ENCODE results near the gene DUSP2. TPM values are rescaled to one million over a fixed set of nuclear protein-coding genes. Genes with fewer than 3 reads are reported as not detected.
A peak's percentile ranks its signal among the peaks of the same experiment; 100 is the strongest.

The DUSP2 gene
- total RNA-seq, 2 donors from 2014 or later, result 202 to 218 TPM

DNA sequence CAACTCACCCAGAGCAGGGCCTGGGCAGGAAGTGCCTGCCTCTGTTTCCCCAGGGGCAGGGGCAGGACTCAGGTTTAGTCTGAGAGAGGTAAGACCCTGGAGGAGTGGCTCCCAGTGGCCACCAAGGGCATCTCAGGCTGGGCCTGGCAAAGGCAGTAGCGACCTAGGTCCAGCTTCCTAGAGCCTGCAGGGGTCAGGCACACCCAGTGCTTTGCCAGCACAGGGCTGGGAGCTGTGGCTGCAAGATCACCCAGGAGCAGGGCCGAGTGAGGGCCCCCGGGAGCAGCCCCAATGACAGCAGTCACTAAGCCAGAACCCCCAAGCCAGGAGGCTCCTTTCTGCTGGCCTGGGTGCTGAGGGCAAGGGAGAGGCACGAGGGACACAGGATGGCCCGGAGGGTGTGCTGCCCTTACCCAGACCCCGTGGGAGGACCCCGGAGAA, 8.8 kb upstream of the DUSP2 start:
- no peak for DNase-seq (ENCODE audit: low spot score in 2 of 2)
- no peaks in the 10 kb centered on the region for H3K36me3 Mint-ChIP-seq
- ATAC-seq, result no peak
- no peak overlapping the region for H3K27ac Mint-ChIP-seq
- H3K9me3 Mint-ChIP-seq, result no peaks in the 10 kb centered on the region

GRCh38 chr2:96153291-96153713, 8.1 kb upstream of the DUSP2 start:
- H3K9me3 Mint-ChIP-seq, result no peaks in the 10 kb centered on the region
- H3K27ac Mint-ChIP-seq, result no peak overlapping the region
- H3K36me3 Mint-ChIP-seq, result peaks cover 0 to 3% of the 10 kb centered on the region in 2 donors
- no peak for ATAC-seq
- DNase-seq (ENCODE audit: low spot score in 2 of 2), result no peak

DNA sequence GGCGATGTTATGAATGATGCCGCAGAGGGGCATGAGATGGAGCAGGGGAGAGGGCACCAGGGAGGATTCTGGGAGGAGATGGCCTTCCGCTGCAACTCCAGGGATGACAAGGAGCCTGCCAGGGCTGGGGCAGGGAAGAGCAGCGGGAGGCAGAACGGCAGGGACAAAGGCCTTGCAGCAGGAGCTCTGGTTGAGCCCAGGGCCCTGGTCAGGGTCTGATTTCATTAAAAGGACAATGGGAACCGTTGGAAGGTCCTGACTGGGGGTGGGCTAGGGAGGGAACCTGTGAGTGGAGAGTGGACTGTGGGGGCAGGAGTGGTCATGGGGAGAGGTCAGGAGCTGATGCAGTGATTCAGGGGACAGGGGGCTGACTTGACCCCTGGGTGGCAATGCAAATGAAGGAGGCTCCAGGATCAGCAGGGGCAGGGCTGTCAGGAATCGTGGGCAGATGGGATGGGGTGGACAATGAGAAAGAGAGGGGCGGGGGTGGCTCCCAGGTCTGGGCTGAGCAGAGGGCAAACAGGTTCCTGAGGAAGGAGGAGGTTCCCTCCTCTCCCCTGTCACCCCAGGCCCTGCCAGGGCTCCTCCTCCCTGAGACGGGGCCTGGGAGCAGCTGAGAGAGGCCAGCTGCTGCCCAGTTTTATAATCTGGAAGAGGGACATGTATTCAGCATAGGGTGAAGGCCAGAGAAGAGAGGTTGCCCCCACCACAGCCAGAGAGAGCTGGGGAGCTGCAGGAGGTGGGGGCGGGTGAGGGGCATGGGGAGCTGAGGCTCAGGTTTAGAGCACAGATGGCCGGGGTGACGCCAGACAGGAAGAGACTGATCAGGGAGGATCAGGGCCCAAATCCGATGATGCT, 7.3 kb upstream of the DUSP2 start:
- DNase-seq (ENCODE audit: low spot score in 2 of 2) (no peak), ATAC-seq (no peak)
- Mint-ChIP-seq H3K27ac (peak overlapping the region in 1 of 2 donors; percentile 47), H3K36me3 (peaks cover 0 to 6% of the 10 kb centered on the region in 2 donors), H3K9me3 (no peaks in the 10 kb centered on the region)

DNA sequence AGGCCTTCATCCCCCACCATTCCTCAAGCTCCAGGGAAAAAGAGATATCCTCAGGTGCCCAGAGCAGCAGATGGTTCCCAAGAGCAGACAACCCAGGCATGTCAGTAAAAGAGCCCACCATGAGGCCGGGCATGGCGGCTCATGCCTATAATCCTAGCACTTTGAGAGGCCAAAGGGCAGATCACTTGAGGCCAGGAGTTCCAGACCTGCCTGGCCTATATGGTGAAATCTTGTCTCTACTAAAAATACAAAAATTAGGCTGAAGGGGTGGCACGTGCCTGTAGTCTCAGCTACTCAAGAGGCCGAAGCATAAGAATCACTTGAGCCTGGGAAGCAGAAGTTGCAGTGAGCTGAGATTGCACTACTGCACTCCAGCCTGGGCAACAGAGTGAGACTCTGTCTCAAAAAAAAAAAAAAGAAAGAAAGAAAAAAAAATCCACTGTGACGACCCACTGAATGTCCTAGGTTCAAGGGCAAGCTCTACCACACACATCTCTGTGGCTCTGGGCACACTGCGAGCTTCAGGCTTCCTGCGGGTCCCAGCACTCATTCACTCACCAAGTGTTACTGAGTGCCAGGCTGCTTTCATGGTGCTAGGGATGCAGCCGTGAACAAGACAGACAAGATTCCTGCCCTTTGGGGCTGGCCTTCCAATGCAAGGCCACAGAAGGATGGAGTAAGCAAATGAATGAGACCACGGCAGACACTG, 6.5 kb upstream of the DUSP2 start:
- no peaks in the 10 kb centered on the region for H3K9me3 Mint-ChIP-seq
- DNase-seq (ENCODE audit: low spot score in 2 of 2) (peak in 1 of 2 donors; percentile 38), ATAC-seq (no peak)
- H3K36me3 Mint-ChIP-seq, result peaks cover 0 to 6% of the 10 kb centered on the region in 2 donors
- H3K27ac Mint-ChIP-seq, result peak overlapping the region in 1 of 2 donors; percentile 83

DNA sequence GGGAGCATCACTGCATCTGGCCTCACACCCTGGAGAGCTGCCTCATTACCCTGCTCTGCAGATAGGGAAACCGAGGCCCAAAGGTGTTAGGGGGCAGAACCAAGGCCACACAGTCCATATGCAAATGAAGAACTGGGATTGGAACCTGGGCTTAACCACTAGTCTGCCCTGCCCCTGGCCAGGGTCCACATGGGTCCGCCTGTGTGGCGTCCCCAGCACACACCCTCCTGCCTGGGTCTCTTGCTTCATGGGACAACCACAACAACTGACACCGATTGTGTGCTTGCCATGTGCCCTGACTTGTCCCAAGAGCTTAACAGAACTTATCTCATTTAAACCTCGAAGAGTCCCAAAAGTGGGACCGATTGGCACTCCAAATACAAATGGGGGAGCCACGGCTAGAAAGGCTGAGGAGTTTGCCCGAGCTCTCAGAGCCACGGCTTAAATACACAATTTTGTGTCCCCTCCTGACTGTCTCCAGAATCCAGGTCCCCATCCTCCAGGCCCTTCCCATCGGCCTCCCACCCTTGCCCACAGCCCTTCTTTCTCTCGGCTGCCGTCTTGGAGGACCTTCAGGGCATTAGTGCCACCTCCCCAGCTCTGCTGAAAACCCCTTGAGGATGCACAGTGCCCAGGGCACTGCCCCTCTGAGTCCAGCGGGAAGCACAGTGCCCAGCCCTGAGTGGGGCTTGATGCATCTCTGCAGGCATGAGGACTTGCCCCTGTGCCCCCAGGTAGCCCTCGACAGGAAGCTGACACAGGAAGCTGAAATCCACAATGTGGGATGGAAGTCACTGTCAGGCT, 5.8 kb upstream of the DUSP2 start:
- Mint-ChIP-seq H3K36me3 (peaks cover 0 to 6% of the 10 kb centered on the region in 2 donors), H3K27ac (peak overlapping the region in 1 of 2 donors; percentile 83), H3K9me3 (no peaks in the 10 kb centered on the region)
- ATAC-seq (no peak), DNase-seq (ENCODE audit: low spot score in 2 of 2) (peak in 1 of 2 donors; percentile 52)

GRCh38 chr2:96150007-96150640, 4.9 kb upstream of the DUSP2 start:
- Mint-ChIP-seq H3K27ac (no peak overlapping the region), H3K36me3 (peaks cover 0 to 6% of the 10 kb centered on the region in 2 donors), H3K9me3 (no peaks in the 10 kb centered on the region)
- DNase-seq (ENCODE audit: low spot score in 2 of 2) (peak in 1 of 2 donors; percentile 53), ATAC-seq (no peak)

GRCh38 chr2:96148410-96149217, 3.4 kb upstream of the DUSP2 start:
- Mint-ChIP-seq H3K36me3 (peaks cover 12 to 18% of the 10 kb centered on the region in 2 donors), H3K9me3 (no peaks in the 10 kb centered on the region), H3K27ac (peak overlapping the region; percentile 97 to 99)
- peak; percentile 90 to 97 for DNase-seq (ENCODE audit: low spot score in 2 of 2)
- peak; percentile 66 to 67 for ATAC-seq

GRCh38 chr2:96147593-96148201, 2.5 kb upstream of the DUSP2 start:
- Mint-ChIP-seq H3K27ac (peak overlapping the region; percentile 97 to 99), H3K36me3 (peaks cover 22 to 27% of the 10 kb centered on the region in 2 donors), H3K9me3 (no peaks in the 10 kb centered on the region)
- DNase-seq (ENCODE audit: low spot score in 2 of 2) (peak in 1 of 2 donors; percentile 78), ATAC-seq (peak in 1 of 2 donors; percentile 12)

GRCh38 chr2:96146881-96147592, 1.8 kb upstream of the DUSP2 start:
- Mint-ChIP-seq H3K36me3 (peaks cover 28 to 33% of the 10 kb centered on the region in 2 donors), H3K27ac (peak overlapping the region; percentile 97 to 99), H3K9me3 (no peaks in the 10 kb centered on the region)
- ATAC-seq (no peak), DNase-seq (ENCODE audit: low spot score in 2 of 2) (peak in 1 of 2 donors; percentile 74)

DNA sequence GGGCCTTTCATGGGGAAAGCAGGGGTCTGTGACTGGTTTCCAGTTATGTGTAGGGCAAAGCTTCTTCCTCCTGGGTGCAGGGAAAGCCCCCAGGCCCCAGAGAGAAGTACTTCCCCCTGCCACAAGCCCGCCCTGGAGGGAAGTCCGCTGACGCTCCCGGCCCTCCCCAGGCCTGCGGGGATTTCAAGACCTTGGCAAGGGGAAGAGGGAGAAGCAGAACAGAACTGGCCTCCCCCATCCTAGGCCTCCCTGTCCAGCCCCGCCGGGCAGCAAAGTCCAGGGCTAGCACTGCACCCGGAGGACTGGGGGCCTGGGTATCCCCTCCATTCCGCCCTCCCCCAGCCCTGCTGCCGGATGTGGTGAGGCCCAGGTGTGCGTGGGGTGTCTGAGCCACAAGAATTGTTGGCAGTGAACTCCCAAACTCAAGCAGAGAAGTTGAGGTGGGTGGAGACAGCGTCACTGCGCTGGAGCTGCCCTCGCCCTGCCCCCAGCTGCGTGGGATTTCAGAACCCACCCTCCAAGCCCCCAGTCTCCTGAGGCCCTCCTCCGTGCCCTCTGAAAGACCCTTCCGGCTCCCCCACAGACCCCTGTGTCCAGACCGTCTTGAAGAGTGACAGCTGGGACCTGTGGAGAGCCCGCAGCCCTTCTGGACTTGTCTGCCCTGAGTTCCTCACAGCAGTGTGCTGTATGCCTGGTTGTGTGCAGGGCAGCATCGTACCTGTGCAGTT, 1.1 kb upstream of the DUSP2 start:
- peaks cover 29 to 37% of the 10 kb centered on the region in 2 donors for H3K36me3 Mint-ChIP-seq
- DNase-seq (ENCODE audit: low spot score in 2 of 2), result peak; percentile 82 to 94
- ATAC-seq, result peak; percentile 33 to 44
- H3K27ac Mint-ChIP-seq, result peak overlapping the region; percentile 97 to 99
- H3K9me3 Mint-ChIP-seq, result no peaks in the 10 kb centered on the region

GRCh38 chr2:96145848-96146152, 560 bp upstream of the DUSP2 start:
- H3K27ac Mint-ChIP-seq, result peak overlapping the region; percentile 97 to 99
- no peak for DNase-seq (ENCODE audit: low spot score in 2 of 2)
- peaks cover 29 to 37% of the 10 kb centered on the region in 2 donors for H3K36me3 Mint-ChIP-seq
- no peak for ATAC-seq
- no peaks in the 10 kb centered on the region for H3K9me3 Mint-ChIP-seq

GRCh38 chr2:96144481-96145035, 682 bp downstream of the DUSP2 start:
- DNase-seq (ENCODE audit: low spot score in 2 of 2), result no peak
- peaks cover 29 to 37% of the 10 kb centered on the region in 2 donors for H3K36me3 Mint-ChIP-seq
- peak overlapping the region; percentile 98 to 99 for H3K27ac Mint-ChIP-seq
- no peaks in the 10 kb centered on the region for H3K9me3 Mint-ChIP-seq
- ATAC-seq, result no peak

DNA sequence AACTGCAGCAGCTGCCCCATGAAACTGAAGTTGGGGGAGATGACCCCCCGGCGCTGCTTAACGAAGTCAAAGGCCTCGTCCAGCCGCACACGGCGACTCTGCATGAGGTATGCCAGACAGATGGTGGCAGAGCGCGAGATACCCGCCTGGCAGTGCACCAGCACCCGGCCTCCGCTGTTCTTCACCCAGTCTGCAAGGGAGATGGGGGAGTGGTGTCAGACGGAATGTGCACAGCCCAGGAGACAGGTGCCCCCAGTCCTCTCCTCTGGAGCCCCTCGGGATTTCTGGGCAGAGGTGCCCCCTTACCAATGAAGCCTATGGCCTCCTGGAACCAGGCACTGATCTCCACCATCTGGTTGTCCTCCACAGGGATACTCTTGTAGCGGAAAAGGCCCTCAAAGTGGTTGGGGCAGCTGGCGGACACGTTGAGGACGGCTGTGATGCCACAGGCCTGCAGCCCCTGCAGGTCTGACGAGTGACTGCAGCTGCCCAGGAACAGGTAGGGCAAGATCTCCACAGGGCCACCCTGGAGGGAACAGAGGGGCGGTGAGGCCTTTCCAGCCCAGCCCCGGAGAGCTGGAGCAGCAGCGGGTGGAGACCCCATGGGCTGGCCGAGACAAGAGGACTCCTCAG, 1.3 kb downstream of the DUSP2 start:
- H3K27ac Mint-ChIP-seq, result peak overlapping the region; percentile 98 to 99
- DNase-seq (ENCODE audit: low spot score in 2 of 2) (peak in 1 of 2 donors; percentile 70), ATAC-seq (no peak)
- H3K9me3 Mint-ChIP-seq, result no peaks in the 10 kb centered on the region
- H3K36me3 Mint-ChIP-seq, result peaks cover 29 to 37% of the 10 kb centered on the region in 2 donors

Data from activated naive CD4-positive, alpha-beta T cell treated with anti-CD3 and anti-CD28 coated beads, Interleukin-2, amount 50 U/mL, for 72 hours (primary cell).